Activated CD8-positive, alpha-beta T cell treated with anti-CD3 and anti-CD28 coated beads, Interleukin-2, amount 10 ng/mL, durations not matched to agents 7 days and 5 days (primary cell): ENCODE measurements around the gene DDX39A. TPM values are rescaled to one million over a fixed set of nuclear protein-coding genes. Genes with fewer than 3 reads are reported as not detected.

Experiments used
- total RNA-seq, 2 experiments: library from RNA; stranded (reverse); gene quantifications; one replicate each; pipeline ENCODE4 v1.2.3, GENCODE V29; 2021

The DDX39A gene
- total RNA-seq, 2 experiments from 2014 or later: 309 to 313 TPM

Other genes with a start within 250 kb of the DDX39A start
- 1 to 10 TPM; 6.3 to 7.7 TPM for gene ADGRL1, start 213.2 kb downstream of the DDX39A start, total RNA-seq
- 100 to 1,000 TPM; 290 to 302 TPM for gene ADGRE5, start 37.9 kb downstream of the DDX39A start, total RNA-seq
- 100 to 1,000 TPM; 244 to 263 TPM for gene PKN1, start 14.0 kb upstream of the DDX39A start, total RNA-seq
- gene PTGER1, start 56.0 kb upstream of the DDX39A start, total RNA-seq: under 1 TPM; 0.32 to 0.44 TPM
- gene GIPC1, start 76.8 kb upstream of the DDX39A start, total RNA-seq: 10 to 100 TPM; 37.9 to 39.3 TPM
- gene DNAJB1, start 99.1 kb upstream of the DDX39A start, total RNA-seq: 100 to 1,000 TPM; 110 to 112 TPM
- 100 to 1,000 TPM; 153 to 163 TPM for gene TECR, start 110.3 kb upstream of the DDX39A start, total RNA-seq
- 100 to 1,000 TPM; 133 to 142 TPM for gene NDUFB7, start 152.7 kb upstream of the DDX39A start, total RNA-seq
- gene CLEC17A, start 163.7 kb upstream of the DDX39A start, total RNA-seq: not detected